Epithelial cell of proximal tubule (primary cell): Measurements from ENCODE around the gene CMA1. TPM values are rescaled to one million over a fixed set of nuclear protein-coding genes. Genes with fewer than 3 reads are reported as not detected.
A peak's percentile ranks its signal among the peaks of the same experiment; 100 is the strongest.
"Not testable (repeated sequence)": the region's sequence is repeated elsewhere in the genome, so short reads cannot be mapped to it uniquely, and the experiment has no call there.

Experiments
- DNase-seq: peaks from one replicate; pipeline ENCODE4 v3.0.0-alpha.2; 2011; ENCODE audit warnings: low read depth
- H3K4me3 ChIP-seq: 2 replicates; pipeline ENCODE4 v1.5.1; 2011; ENCODE audit warnings: low read depth, mild to moderate bottlenecking, low read length
- total RNA-seq: library from RNA; depleted of rRNA; stranded (reverse); fragments of >200 nt; gene quantifications from 2 replicates; pipeline ENCODE4 v1.2.3, GENCODE V29; 2015
- TF ChIP-seq, protein P1 (sequence below): conservative IDR thresholded peaks from 2 replicates; pipeline ENCODE4 v1.5.1; 2012; ENCODE audit warnings: low read depth, mild to moderate bottlenecking, low read length

Gene CMA1
- total RNA-seq, 1 donor from 2014 or later = not detected

DNA sequence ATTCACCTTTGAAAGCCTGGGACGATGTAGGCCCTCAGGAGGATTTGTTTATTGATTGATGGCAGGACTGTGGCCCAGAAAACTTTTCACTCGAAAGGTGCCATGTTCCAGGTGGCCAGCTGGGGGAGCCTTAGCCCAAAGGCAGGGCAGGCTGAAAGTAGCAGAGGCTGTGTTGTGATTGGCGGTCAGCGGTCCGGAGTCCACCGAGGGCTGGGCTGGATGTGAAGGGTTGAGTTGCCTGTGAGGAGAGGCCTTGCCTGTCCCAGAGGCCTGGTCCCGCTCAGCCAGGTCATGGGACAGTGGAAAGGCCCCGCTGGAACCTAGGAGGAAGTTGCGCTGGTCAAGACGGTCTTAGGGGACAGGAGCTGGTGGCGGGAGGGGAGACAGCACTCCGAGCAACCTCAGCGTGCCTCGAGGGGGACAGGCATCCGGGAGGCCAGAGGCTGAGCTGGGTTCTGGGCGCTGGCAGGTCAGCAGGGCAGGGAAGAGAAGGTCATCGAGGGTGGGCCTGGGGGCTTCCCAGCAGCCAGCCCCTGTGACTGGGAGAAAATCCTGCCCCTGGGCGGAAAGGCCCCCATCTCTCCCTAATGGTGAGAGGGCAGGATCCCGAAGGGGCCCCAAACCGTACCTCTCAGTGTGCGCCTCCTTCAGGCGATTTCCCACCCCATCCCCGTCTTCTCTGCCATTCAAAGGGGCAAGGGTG lies 26.3 kb downstream of the CMA1 start:
- no peak for DNase-seq
- TF ChIP-seq, protein P1, sequence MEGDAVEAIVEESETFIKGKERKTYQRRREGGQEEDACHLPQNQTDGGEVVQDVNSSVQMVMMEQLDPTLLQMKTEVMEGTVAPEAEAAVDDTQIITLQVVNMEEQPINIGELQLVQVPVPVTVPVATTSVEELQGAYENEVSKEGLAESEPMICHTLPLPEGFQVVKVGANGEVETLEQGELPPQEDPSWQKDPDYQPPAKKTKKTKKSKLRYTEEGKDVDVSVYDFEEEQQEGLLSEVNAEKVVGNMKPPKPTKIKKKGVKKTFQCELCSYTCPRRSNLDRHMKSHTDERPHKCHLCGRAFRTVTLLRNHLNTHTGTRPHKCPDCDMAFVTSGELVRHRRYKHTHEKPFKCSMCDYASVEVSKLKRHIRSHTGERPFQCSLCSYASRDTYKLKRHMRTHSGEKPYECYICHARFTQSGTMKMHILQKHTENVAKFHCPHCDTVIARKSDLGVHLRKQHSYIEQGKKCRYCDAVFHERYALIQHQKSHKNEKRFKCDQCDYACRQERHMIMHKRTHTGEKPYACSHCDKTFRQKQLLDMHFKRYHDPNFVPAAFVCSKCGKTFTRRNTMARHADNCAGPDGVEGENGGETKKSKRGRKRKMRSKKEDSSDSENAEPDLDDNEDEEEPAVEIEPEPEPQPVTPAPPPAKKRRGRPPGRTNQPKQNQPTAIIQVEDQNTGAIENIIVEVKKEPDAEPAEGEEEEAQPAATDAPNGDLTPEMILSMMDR = peak; percentile 72
- no peak overlapping the region for H3K4me3 ChIP-seq

DNA sequence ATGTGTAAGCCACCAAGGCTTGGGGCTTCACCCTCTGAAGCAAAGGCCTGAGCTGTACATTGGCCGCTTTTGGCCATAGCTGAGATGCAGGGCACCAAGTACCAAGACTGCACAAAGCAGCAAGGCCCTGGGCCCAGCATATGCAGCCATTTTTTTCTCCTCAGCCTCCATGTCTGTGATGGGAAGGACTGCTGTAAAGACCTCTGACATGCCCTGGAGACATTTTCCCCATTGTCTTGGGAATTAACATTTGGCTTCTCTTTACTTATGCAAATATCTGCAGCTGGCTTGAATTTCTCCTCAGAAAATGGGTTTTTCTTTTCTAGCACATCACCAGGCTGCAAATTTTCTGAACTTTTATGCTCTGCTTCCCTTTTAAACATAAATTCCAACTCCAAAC lies 28.1 kb downstream of the CMA1 start:
- DNase-seq, H3K4me3 ChIP-seq: not testable (repeated sequence)

DNA sequence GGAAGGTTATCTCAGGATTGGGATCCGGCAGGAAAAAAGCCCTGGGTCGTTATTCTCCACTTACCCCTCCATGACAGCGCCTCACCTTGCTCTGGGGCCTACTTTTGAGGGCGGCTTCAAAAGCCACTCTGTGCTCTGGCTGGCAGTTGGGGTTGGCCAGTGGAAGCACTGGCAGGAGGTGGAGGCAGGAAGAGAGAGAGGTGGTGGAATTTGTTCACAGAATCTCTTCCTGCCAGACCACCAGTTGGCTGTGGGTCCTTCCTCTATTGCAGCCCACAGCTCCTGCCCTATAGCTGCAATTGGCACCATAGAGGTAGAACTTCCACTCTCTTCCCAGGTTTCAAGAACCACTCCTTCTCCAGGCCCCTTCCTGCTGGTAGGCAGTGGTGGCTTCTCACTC lies 32.8 kb downstream of the CMA1 start:
- TF ChIP-seq, protein P1 = no peak
- DNase-seq = no peak
- H3K4me3 ChIP-seq = no peak overlapping the region

DNA sequence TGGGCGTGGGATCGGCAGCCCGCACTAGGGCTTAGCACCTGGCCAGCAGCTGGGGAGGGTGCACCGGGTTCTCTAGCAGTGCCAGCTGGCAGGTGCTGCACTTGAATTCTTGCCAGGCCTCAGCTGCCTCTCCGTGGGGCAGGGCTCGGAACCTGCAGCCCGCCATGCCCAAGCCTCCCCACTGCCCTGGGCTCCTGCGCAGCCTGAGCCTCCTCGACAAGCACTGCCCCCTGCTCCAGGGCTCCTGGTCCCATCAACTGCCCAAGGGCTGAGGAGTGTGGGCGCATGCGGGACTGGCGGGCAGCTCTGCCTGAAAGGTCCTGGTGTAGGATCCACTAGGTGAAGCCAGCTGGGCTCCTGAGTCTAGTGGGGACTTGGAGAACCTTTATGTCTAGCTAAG lies 34.9 kb downstream of the CMA1 start:
- TF ChIP-seq, protein P1 = no peak
- DNase-seq = no peak

DNA sequence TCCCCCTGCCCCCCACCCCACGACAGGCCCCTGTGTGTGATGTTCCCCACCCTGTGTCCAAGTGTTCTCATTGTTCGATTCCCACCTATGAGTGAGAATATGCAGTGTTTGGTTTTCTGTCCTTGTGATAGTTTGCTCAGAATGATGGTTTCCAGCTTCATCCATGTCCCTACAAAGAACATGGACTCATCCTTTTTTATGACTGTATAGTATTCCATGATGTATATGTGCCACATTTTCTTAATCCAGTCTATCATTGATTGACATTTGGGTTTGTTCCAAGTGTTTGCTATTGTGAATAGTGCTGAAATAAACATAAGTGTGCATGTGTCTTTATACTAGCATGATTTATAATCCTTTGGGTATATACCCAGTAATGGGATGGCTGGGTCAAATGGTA lies 37.6 kb downstream of the CMA1 start:
- not testable (repeated sequence) for DNase-seq, H3K4me3 ChIP-seq

More for the DNA sequence above, 34.9 kb downstream of the CMA1 start:
- H3K4me3 ChIP-seq = no peak overlapping the region

DNA sequence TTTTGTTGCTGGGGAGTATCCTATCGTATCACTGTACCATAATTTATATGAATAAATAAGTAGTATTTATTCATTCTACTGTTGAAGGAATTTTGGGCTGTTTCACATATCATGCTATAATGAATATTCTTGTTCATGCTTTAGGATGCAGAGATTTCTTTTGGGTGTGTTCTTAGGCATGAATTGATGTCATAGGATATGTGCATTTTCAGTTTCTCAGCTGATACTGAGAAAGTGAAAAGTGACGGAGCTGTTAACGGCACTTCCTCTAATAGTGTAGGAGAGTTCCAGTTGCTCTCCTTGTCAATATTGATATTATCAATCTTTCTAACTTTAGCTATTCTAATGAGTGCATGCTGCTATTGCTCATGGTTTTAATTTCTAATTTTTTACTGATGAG lies 42.3 kb downstream of the CMA1 start:
- no peak for DNase-seq
- TF ChIP-seq, protein P1 = no peak
- H3K4me3 ChIP-seq = no peak overlapping the region

DNA sequence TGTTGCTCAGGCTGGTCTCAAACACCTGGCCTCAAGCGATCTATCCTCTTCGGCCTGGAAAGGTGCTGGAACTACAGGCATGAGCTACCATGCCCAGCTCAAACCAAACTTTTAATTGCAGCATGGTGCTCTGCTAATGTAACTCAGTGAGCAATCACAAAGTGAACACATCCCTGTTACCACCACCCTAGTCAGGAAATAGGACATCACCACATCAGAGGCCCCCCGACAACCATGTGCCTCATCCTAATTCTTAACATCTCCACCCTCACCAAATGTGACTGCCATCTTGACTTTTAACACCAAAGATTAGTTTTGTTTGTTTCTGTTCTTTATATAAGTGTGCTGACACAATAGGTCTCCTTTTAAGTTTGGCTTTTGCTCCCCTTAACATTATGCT lies 42.7 kb downstream of the CMA1 start:
- no peak overlapping the region for H3K4me3 ChIP-seq
- DNase-seq = no peak
- TF ChIP-seq, protein P1 = no peak
